GM12878 (cell line): ENCODE data around the gene PRSS2. TPM values are rescaled to one million over a fixed set of nuclear protein-coding genes. Genes with fewer than 3 reads are reported as not detected.
A peak's percentile ranks its signal among the peaks of the same experiment; 100 is the strongest.

Experiments
- ATAC-seq: fragments of 200-7000 bp; cut with Tn5 transposase; 3 replicates; pipeline ENCODE4 v1.9.1; 2020; ENCODE audit warnings: mild to moderate bottlenecking, moderate library complexity
- BruUV-seq: library from RNA; stranded (reverse); fragments of 400-500 nt; replicated peaks from 2 replicates; lab custom pipeline; 2021; lab: Mats Ljungman, UMichigan
- CTCF ChIA-PET: fragments of 300-600 bp; sonication (Branson Sonifier 250); formaldehyde crosslinking; extraction: SDS; loops from one replicate; lab custom pipeline; 2021; ENCODE audit warnings: inconsistent platforms; lab: Yijun Ruan, JAX
- POLR2A ChIA-PET: fragments of 350-600 bp; formaldehyde crosslinking; extraction: SDS; loops from one replicate; lab custom pipeline; 2021; ENCODE audit warnings: inconsistent platforms; lab: Charles Lee
- RAD21 ChIA-PET: fragments of 300-600 bp; sonication (Branson Sonifier 250); formaldehyde crosslinking; loops from one replicate; lab custom pipeline; 2023; ENCODE audit warnings: antibody characterized with exemption; ENCODE audit not compliant: unreplicated experiment; lab: Charles Lee
- SMC1A ChIA-PET: fragments of 300-600 bp; sonication (Branson Sonifier 250); formaldehyde crosslinking; loops from one replicate; lab custom pipeline; 2023; ENCODE audit not compliant: unreplicated experiment, uncharacterized antibody; lab: Charles Lee
- DNase-seq: peaks from one replicate; pipeline ENCODE4 v3.0.0-alpha.2; 2011; ENCODE audit warnings: low read depth, low spot score
- FAIRE-seq: peaks from 3 replicates; lab custom pipeline; 2011; peaks lifted over from hg19 to GRCh38; lab: Jason Lieb, UNC
- H2AFZ ChIP-seq: 2 replicates; pipeline ENCODE4 v1.6.0; 2011; ENCODE audit warnings: low read depth, low read length, control low read depth; ENCODE audit not compliant: control insufficient read depth
- H3K27ac ChIP-seq: 2 replicates; pipeline ENCODE4 v1.5.1; 2011; ENCODE audit warnings: control low read depth; ENCODE audit not compliant: control insufficient read depth, insufficient read depth
- H3K27me3 ChIP-seq, 2 experiments: replicated peaks in 1 of 2; 2 replicates each; pipeline versions ENCODE4 v1.6.0 to v1.6.1; 2011; ENCODE audit warnings: low read length in 1 of 2; ENCODE audit not compliant: control insufficient read depth in 2 of 2, insufficient read depth in 2 of 2
- H3K36me3 ChIP-seq, 2 experiments: 2 replicates each; pipeline ENCODE4 v1.5.1; 2011; ENCODE audit warnings: low read length in 1 of 2; ENCODE audit not compliant: control insufficient read depth in 2 of 2, insufficient read depth in 2 of 2
- H3K4me1 ChIP-seq: 2 replicates; pipeline ENCODE4 v1.6.1; 2011; ENCODE audit warnings: mild to moderate bottlenecking, low read length, moderate library complexity, mixed read lengths; ENCODE audit not compliant: control insufficient read depth, insufficient read depth
- H3K4me2 ChIP-seq: 2 replicates; pipeline ENCODE4 v1.6.0; 2011; ENCODE audit warnings: control low read depth; ENCODE audit not compliant: control insufficient read depth, insufficient read depth
- H3K4me3 ChIP-seq: fragments of 200-600 bp; sonication (generic); 2 replicates; pipeline ENCODE4 v1.5.1; 2016
- H3K79me2 ChIP-seq: 2 replicates; pipeline ENCODE4 v1.6.0; 2011; ENCODE audit warnings: low read length; ENCODE audit not compliant: control insufficient read depth, insufficient read depth
- H3K9ac ChIP-seq: 2 replicates; pipeline ENCODE4 v1.8.0; 2011; ENCODE audit warnings: low read length, control low read depth, mixed read lengths; ENCODE audit not compliant: control insufficient read depth, insufficient read depth
- H3K9me3 ChIP-seq: replicated peaks from 3 replicates; pipeline ENCODE4 v1.5.1; 2011; ENCODE audit warnings: mild to moderate bottlenecking, low read length; ENCODE audit not compliant: control insufficient read depth, insufficient read depth
- H4K20me1 ChIP-seq: 2 replicates; pipeline ENCODE4 v1.6.0; 2011; ENCODE audit not compliant: control insufficient read depth, insufficient read depth
- CBFB ChIP-seq: IDR thresholded peaks from 2 replicates; pipeline ENCODE4 v1.6.1; 2016; ENCODE audit warnings: antibody characterized with exemption, low read depth
- FOXK2 ChIP-seq: fragments of 450-650 bp; IDR thresholded peaks from 2 replicates; pipeline ENCODE4 v1.6.1; 2017; ENCODE audit warnings: mild to moderate bottlenecking, moderate library complexity
- FOXM1 ChIP-seq: IDR thresholded peaks from 2 replicates; pipeline ENCODE4 v1.6.1; 2012; ENCODE audit warnings: low read depth, mild to moderate bottlenecking, inconsistent platforms, low read length, moderate library complexity
- GATAD2B ChIP-seq: fragments of 450-650 bp; conservative IDR thresholded peaks from 2 replicates; pipeline ENCODE4 v1.6.1; 2017; ENCODE audit warnings: low read depth, mild to moderate bottlenecking, moderate library complexity
- MEF2B ChIP-seq: fragments of 450-650 bp; IDR thresholded peaks from 2 replicates; pipeline ENCODE4 v1.6.1; 2018; ENCODE audit warnings: mild to moderate bottlenecking, moderate library complexity; ENCODE audit not compliant: partially characterized antibody, poor library complexity, severe bottlenecking
- MLLT1 ChIP-seq: fragments of 450-650 bp; IDR thresholded peaks from 2 replicates; pipeline ENCODE4 v1.6.1; 2016; ENCODE audit warnings: mild to moderate bottlenecking
- REST ChIP-seq: IDR thresholded peaks from 2 replicates; pipeline ENCODE4 v1.6.1; 2012; ENCODE audit warnings: mild to moderate bottlenecking, low read depth, low read length
- WGBS: methylation state at CpG from one replicate; pipeline ENCODE4 v1.1.6; 2016; ENCODE audit warnings: low lambda C conversion rate; ENCODE audit not compliant: insufficient replicate concordance, insufficient coverage; ENCODE audit errors: missing lambda C conversion rate; 5-methylcytosine and 5-hydroxymethylcytosine counted together
- in situ Hi-C: fragments of 300-500 bp; cut with MboI; formaldehyde crosslinking; loops from 9 replicates; pipeline ENCODE4 v1.14.3; 2018; ENCODE audit warnings: mixed read lengths
- intact Hi-C: fragments of 100-400 bp; cut with micrococcal nuclease; formaldehyde crosslinking; loops from one replicate; pipeline ENCODE4 v1.14.2; 2022; ENCODE audit not compliant: unreplicated experiment
- polyA plus RNA-seq, 11 experiments: library from polyadenylated mRNA; depleted of rRNA in 4 of 11; unstranded in 6 of 11; stranded (reverse) in 5 of 11; fragments of >200 nt; fragmentation: Nextera tagmentation in 4 of 11; fragmentation: Illumina TruSeq in 1 of 11; extraction: Ambion mirVana in 4 of 11; extraction: Trizol in 1 of 11; gene quantifications; 1 replicate in 1 of 11; 2 replicates in 10 of 11; pipeline versions ENCODE4 v1.2.1 to v1.2.3, GENCODE V29; 2011 to 2016; ENCODE audit warnings: inconsistent platforms in 2 of 11, missing spikeins in 2 of 11, low read depth in 1 of 11
- total RNA-seq, 4 experiments: library from RNA; depleted of rRNA in 3 of 4; stranded (reverse); fragments of >200 nt in 3 of 4; fragmentation: Illumina TruSeq in 1 of 4; extraction: Trizol in 1 of 4; gene quantifications; 2 replicates each; pipeline versions ENCODE4 v1.2.1 to v1.2.3, GENCODE V29; 2013 to 2021

The PRSS2 gene
- total and polyA plus RNA-seq, 10 of the 15 experiments (the other 5 are each of a cell fraction or from before 2014, with no cell fraction given): 0.21 to 28.8 (median 0.41) TPM; not detected in 7

- TF ChIP-seq FOXM1 (0 out of 2 replicates have a peak, but pooled peaks have one; percentile 35), FOXK2 (no peak)
- TF ChIP-seq, all 136 proteins: peak for 13
These were observed 40.5 kb downstream of the PRSS2 start (continued) for GRCh38 chr7:142811154-142811737.

GRCh38 chr7:142812437-142813215 lies 41.9 kb downstream of the PRSS2 start:
- FAIRE-seq: no peak
- SMC1A ChIA-PET: interaction anchor here (0.6 to 12.9 kb wide), 31 partner anchors 7 to 232 kb away, joined by 3 to 786 read pairs (median 4); partner anchors contain the start of genes EPHB6 and PRSS2
- peak; percentile 5; the same call in 2 of the 3 replicates for ATAC-seq
- Histone ChIP-seq H4K20me1 (no peaks in the 10 kb centered on the region), H3K9ac (no peak overlapping the region), H3K36me3 (no peaks in the 10 kb centered on the region), H3K27me3 (no peaks in the 10 kb centered on the region), H3K4me1 (peaks cover 32% of the 10 kb centered on the region), H3K9me3 (no peaks in the 10 kb centered on the region), H3K27ac (no peak overlapping the region), H3K79me2 (no peaks in the 10 kb centered on the region), H3K4me2 (no peak overlapping the region), H2AFZ (no peak overlapping the region), H3K4me3 (no peak overlapping the region)
- CTCF ChIA-PET: interaction anchor here (0.9 to 28.6 kb wide), 26 partner anchors 8 to 255 kb away, joined by 3 to 1055 read pairs (median 8); partner anchors contain the start of gene PRSS2
- BruUV-seq: no TSS peak
- TF ChIP-seq CBFB: no peak
- 0 out of 2 replicates have a peak, but pooled peaks have one; percentile 26 for TF ChIP-seq GATAD2B
- peak; percentile 73 for TF ChIP-seq MLLT1
- peak; percentile 91 for TF ChIP-seq MEF2B
- no peak for TF ChIP-seq REST
- intact Hi-C loops (no loop called here), in situ Hi-C loops (loop anchor here (5.0 kb wide), 2 partner anchors 140 to 180 kb away; no protein-coding TSS in a partner anchor)
- RAD21 ChIA-PET: interaction anchor here (0.7 to 13.5 kb wide), 29 partner anchors 9 to 227 kb away, joined by 3 to 813 read pairs (median 6); partner anchors contain the start of gene PRSS2
- 24% methylated on average over 7 of the region's 7 CpGs for WGBS
- DNase-seq: no peak
- POLR2A ChIA-PET: interaction anchor here (1.1 to 15.3 kb wide), 7 partner anchors 9 to 104 kb away, joined by 3 to 325 read pairs (median 7); partner anchors contain the start of gene PRSS2
